Ishikawa (cell line): Measurements from ENCODE around the gene ATP6V1E1.

Experiments used
- CEBPB ChIP-seq: IDR thresholded peaks from 2 replicates; pipeline ENCODE4 v1.6.1; 2012
- CREB1 ChIP-seq: IDR thresholded peaks from 2 replicates; pipeline ENCODE4 v1.6.1; 2012; ENCODE audit warnings: low read depth
- EGR1 ChIP-seq: IDR thresholded peaks from 2 replicates; pipeline ENCODE4 v1.6.1; 2012
- EP300 ChIP-seq: IDR thresholded peaks from 2 replicates; pipeline ENCODE4 v1.6.1; 2012; ENCODE audit warnings: borderline replicate concordance
- FOXM1 ChIP-seq: IDR thresholded peaks from 2 replicates; pipeline ENCODE4 v1.6.1; 2012; ENCODE audit warnings: low read depth, borderline replicate concordance
- MAX ChIP-seq: IDR thresholded peaks from 2 replicates; pipeline ENCODE4 v1.6.1; 2012
- NFIC ChIP-seq: IDR thresholded peaks from 2 replicates; pipeline ENCODE4 v1.6.1; 2012
- RAD21 ChIP-seq: IDR thresholded peaks from 2 replicates; pipeline ENCODE4 v1.6.1; 2012; ENCODE audit warnings: low read depth
- REST ChIP-seq: IDR thresholded peaks from 2 replicates; pipeline ENCODE4 v1.6.1; 2012; ENCODE audit warnings: low read depth, mild to moderate bottlenecking
- TAF1 ChIP-seq: IDR thresholded peaks from 2 replicates; pipeline ENCODE4 v1.6.1; 2012; ENCODE audit warnings: low read depth, mild to moderate bottlenecking
- TCF12 ChIP-seq: IDR thresholded peaks from 2 replicates; pipeline ENCODE4 v1.6.1; 2012; ENCODE audit warnings: low read depth
- TEAD4 ChIP-seq: IDR thresholded peaks from 2 replicates; pipeline ENCODE4 v1.6.1; 2012
- USF1 ChIP-seq: IDR thresholded peaks from 2 replicates; pipeline ENCODE4 v1.6.1; 2012
- YY1 ChIP-seq: IDR thresholded peaks from 2 replicates; pipeline ENCODE4 v1.6.1; 2012; ENCODE audit warnings: low read depth
- ZBTB7A ChIP-seq: IDR thresholded peaks from 2 replicates; pipeline ENCODE4 v1.6.1; 2012; ENCODE audit warnings: low read depth

ATP6V1E1 gene

GRCh38 chr22:17549655-17550054, 78.9 kb downstream of the ATP6V1E1 start:
- TF ChIP-seq REST (no peak), YY1 (no peak), USF1 (no peak), CREB1 (no peak), TAF1 (no peak), NFIC (no peak), EP300 (no peak)

- no peak for TF ChIP-seq REST
- no peak for TF ChIP-seq RAD21
- no peak for TF ChIP-seq EP300
- TF ChIP-seq FOXM1 = no peak
Observed at GRCh38 chr22:17549183-17549582, 79.4 kb downstream of the ATP6V1E1 start.

GRCh38 chr22:17548756-17549035, 79.9 kb downstream of the ATP6V1E1 start:
- no peak for TF ChIP-seq NFIC
- TF ChIP-seq REST = no peak
- TF ChIP-seq EP300 = no peak
- TF ChIP-seq TEAD4 = no peak
- TF ChIP-seq CREB1 = no peak
- TF ChIP-seq FOXM1 = no peak
- no peak for TF ChIP-seq ZBTB7A
- no peak for TF ChIP-seq TCF12

GRCh38 chr22:17548010-17548755, 80.4 kb downstream of the ATP6V1E1 start:
- TF ChIP-seq EGR1 = no peak

GRCh38 chr22:17542452-17542851, 86.1 kb downstream of the ATP6V1E1 start:
- no peak for TF ChIP-seq REST
- no peak for TF ChIP-seq USF1
- no peak for TF ChIP-seq CREB1
- no peak for TF ChIP-seq CEBPB
- no peak for TF ChIP-seq TCF12
- no peak for TF ChIP-seq TAF1
- no peak for TF ChIP-seq EP300
- no peak for TF ChIP-seq FOXM1
- no peak for TF ChIP-seq YY1
- no peak for TF ChIP-seq RAD21
- TF ChIP-seq MAX = no peak
